NCI-H2196 (cell line): ENCODE results near the gene BOLA2B.

ENCODE experiments used
- DNase-seq: peaks from one replicate; lab custom pipeline; 2025; ENCODE audit not compliant: unreplicated experiment; lab: John Stamatoyannopoulos, UW

Gene BOLA2B

DNA sequence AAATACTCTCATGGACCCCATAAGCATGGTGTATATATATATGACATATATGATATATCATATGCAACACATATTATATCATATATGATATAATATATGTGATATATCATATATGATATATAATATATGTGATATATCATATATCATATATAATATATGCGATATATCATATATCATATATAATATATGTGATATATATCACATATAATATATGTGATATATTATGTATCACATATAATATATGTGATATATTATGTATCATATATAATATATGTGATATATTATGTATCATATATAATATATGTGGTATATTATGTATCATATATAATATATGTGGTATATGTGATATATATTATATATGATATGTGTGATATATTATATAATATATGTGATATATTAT, 48.5 kb downstream of the BOLA2B start:
- DNase-seq, result no peak

DNA sequence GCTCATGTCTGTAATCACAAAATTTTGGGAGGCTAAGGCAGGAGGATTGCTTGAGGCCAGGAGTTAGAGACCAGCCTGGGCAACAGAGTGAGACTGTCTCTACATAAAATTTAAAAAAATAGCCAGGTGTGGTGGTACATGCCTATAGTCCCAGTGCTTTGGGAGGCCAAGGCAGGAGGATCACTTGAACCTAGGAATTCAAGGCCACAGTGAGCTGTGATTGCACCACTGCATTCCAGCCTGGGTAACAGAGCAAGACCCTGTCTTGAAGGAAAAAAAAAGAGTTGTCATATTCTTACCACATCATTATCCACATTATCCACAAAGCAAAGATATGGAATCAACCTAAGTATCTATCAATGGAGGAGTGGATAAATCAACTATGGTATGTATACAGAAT, 49.4 kb downstream of the BOLA2B start:
- DNase-seq, result no peak

DNA sequence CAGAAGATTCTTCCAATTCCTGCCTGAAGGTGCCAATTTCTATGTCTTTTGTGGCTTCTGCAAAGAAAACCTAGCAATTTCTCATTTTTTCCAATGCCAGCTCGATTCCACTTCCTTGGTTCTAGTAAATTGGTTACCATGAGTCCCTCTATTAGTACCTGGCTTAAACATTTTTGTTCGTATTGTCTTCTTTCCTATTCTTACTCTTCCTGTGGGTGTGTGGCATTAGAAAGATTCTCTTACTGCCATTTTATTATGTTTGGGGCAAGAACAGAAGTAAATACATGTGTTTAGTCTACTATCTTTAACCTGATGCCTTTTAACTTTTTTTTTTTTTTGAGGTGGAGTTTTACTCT, 50.1 kb downstream of the BOLA2B start:
- DNase-seq, result no peak
